GM12878 (cell line): ENCODE results near the gene BPIFB3. TPM values are rescaled to one million over a fixed set of nuclear protein-coding genes. Genes with fewer than 3 reads are reported as not detected.

ENCODE experiments used
- ATAC-seq: fragments of 200-7000 bp; cut with Tn5 transposase; 3 replicates; pipeline ENCODE4 v1.9.1; 2020; ENCODE audit warnings: mild to moderate bottlenecking, moderate library complexity
- BruUV-seq: library from RNA; stranded (reverse); fragments of 400-500 nt; replicated peaks from 2 replicates; lab custom pipeline; 2021; lab: Mats Ljungman, UMichigan
- CTCF ChIA-PET: fragments of 300-600 bp; sonication (Branson Sonifier 250); formaldehyde crosslinking; extraction: SDS; loops from one replicate; lab custom pipeline; 2021; ENCODE audit warnings: inconsistent platforms; lab: Yijun Ruan, JAX
- POLR2A ChIA-PET: fragments of 350-600 bp; formaldehyde crosslinking; extraction: SDS; loops from one replicate; lab custom pipeline; 2021; ENCODE audit warnings: inconsistent platforms; lab: Charles Lee
- RAD21 ChIA-PET: fragments of 300-600 bp; sonication (Branson Sonifier 250); formaldehyde crosslinking; loops from one replicate; lab custom pipeline; 2023; ENCODE audit warnings: antibody characterized with exemption; ENCODE audit not compliant: unreplicated experiment; lab: Charles Lee
- SMC1A ChIA-PET: fragments of 300-600 bp; sonication (Branson Sonifier 250); formaldehyde crosslinking; loops from one replicate; lab custom pipeline; 2023; ENCODE audit not compliant: unreplicated experiment, uncharacterized antibody; lab: Charles Lee
- DNase-seq: peaks from one replicate; pipeline ENCODE4 v3.0.0-alpha.2; 2011; ENCODE audit warnings: low read depth, low spot score
- FAIRE-seq: peaks from 3 replicates; lab custom pipeline; 2011; peaks lifted over from hg19 to GRCh38; lab: Jason Lieb, UNC
- H2AFZ ChIP-seq: 2 replicates; pipeline ENCODE4 v1.6.0; 2011; ENCODE audit warnings: low read depth, low read length, control low read depth; ENCODE audit not compliant: control insufficient read depth
- H3K27ac ChIP-seq: 2 replicates; pipeline ENCODE4 v1.5.1; 2011; ENCODE audit warnings: control low read depth; ENCODE audit not compliant: control insufficient read depth, insufficient read depth
- H3K27me3 ChIP-seq, 2 experiments: replicated peaks in 1 of 2; 2 replicates each; pipeline versions ENCODE4 v1.6.0 to v1.6.1; 2011; ENCODE audit warnings: low read length in 1 of 2; ENCODE audit not compliant: control insufficient read depth in 2 of 2, insufficient read depth in 2 of 2
- H3K36me3 ChIP-seq, 2 experiments: 2 replicates each; pipeline ENCODE4 v1.5.1; 2011; ENCODE audit warnings: low read length in 1 of 2; ENCODE audit not compliant: control insufficient read depth in 2 of 2, insufficient read depth in 2 of 2
- H3K4me1 ChIP-seq: 2 replicates; pipeline ENCODE4 v1.6.1; 2011; ENCODE audit warnings: mild to moderate bottlenecking, low read length, moderate library complexity, mixed read lengths; ENCODE audit not compliant: control insufficient read depth, insufficient read depth
- H3K4me2 ChIP-seq: 2 replicates; pipeline ENCODE4 v1.6.0; 2011; ENCODE audit warnings: control low read depth; ENCODE audit not compliant: control insufficient read depth, insufficient read depth
- H3K4me3 ChIP-seq: fragments of 200-600 bp; sonication (generic); 2 replicates; pipeline ENCODE4 v1.5.1; 2016
- H3K79me2 ChIP-seq: 2 replicates; pipeline ENCODE4 v1.6.0; 2011; ENCODE audit warnings: low read length; ENCODE audit not compliant: control insufficient read depth, insufficient read depth
- H3K9ac ChIP-seq: 2 replicates; pipeline ENCODE4 v1.8.0; 2011; ENCODE audit warnings: low read length, control low read depth, mixed read lengths; ENCODE audit not compliant: control insufficient read depth, insufficient read depth
- H3K9me3 ChIP-seq: replicated peaks from 3 replicates; pipeline ENCODE4 v1.5.1; 2011; ENCODE audit warnings: mild to moderate bottlenecking, low read length; ENCODE audit not compliant: control insufficient read depth, insufficient read depth
- H4K20me1 ChIP-seq: 2 replicates; pipeline ENCODE4 v1.6.0; 2011; ENCODE audit not compliant: control insufficient read depth, insufficient read depth
- BRCA1 ChIP-seq: IDR thresholded peaks from 2 replicates; pipeline ENCODE4 v1.6.1; 2011; ENCODE audit warnings: low read depth, low read length, improper control_type of control experiment
- CBX3 ChIP-seq: fragments of 200-600 bp; sonication (generic); IDR thresholded peaks from 2 replicates; pipeline ENCODE4 v1.6.1; 2016; ENCODE audit warnings: low read depth, borderline replicate concordance
- CHD1 ChIP-seq: IDR thresholded peaks from 2 replicates; pipeline ENCODE4 v1.6.1; 2012; ENCODE audit warnings: low read depth, low read length, improper control_type of control experiment
- IRF3 ChIP-seq: fragments of 450-650 bp; IDR thresholded peaks from 2 replicates; pipeline ENCODE4 v1.6.1; 2014; ENCODE audit warnings: mild to moderate bottlenecking
- SREBF1 ChIP-seq: IDR thresholded peaks from 2 replicates; pipeline ENCODE4 v1.6.1; 2012; ENCODE audit warnings: mild to moderate bottlenecking, low read length
- SREBF2 ChIP-seq: IDR thresholded peaks from 2 replicates; pipeline ENCODE4 v1.6.1; 2012; ENCODE audit warnings: mild to moderate bottlenecking, low read length
- SUZ12 ChIP-seq: fragments of 200-600 bp; sonication (generic); IDR thresholded peaks from one replicate; pipeline ENCODE4 v1.6.1; 2018; ENCODE audit warnings: antibody characterized with exemption, mild to moderate bottlenecking; ENCODE audit not compliant: unreplicated experiment
- TCF3 ChIP-seq: IDR thresholded peaks from 2 replicates; pipeline ENCODE4 v1.6.1; 2012; ENCODE audit warnings: low read depth, mild to moderate bottlenecking, low read length, borderline replicate concordance; ENCODE audit not compliant: insufficient read depth
- WGBS: methylation state at CpG from one replicate; pipeline ENCODE4 v1.1.6; 2016; ENCODE audit warnings: low lambda C conversion rate; ENCODE audit not compliant: insufficient replicate concordance, insufficient coverage; ENCODE audit errors: missing lambda C conversion rate; 5-methylcytosine and 5-hydroxymethylcytosine counted together
- in situ Hi-C: fragments of 300-500 bp; cut with MboI; formaldehyde crosslinking; loops from 9 replicates; pipeline ENCODE4 v1.14.3; 2018; ENCODE audit warnings: mixed read lengths
- intact Hi-C: fragments of 100-400 bp; cut with micrococcal nuclease; formaldehyde crosslinking; loops from one replicate; pipeline ENCODE4 v1.14.2; 2022; ENCODE audit not compliant: unreplicated experiment
- polyA plus RNA-seq, 11 experiments: library from polyadenylated mRNA; depleted of rRNA in 4 of 11; unstranded in 6 of 11; stranded (reverse) in 5 of 11; fragments of >200 nt; fragmentation: Nextera tagmentation in 4 of 11; fragmentation: Illumina TruSeq in 1 of 11; extraction: Ambion mirVana in 4 of 11; extraction: Trizol in 1 of 11; gene quantifications; 1 replicate in 1 of 11; 2 replicates in 10 of 11; pipeline versions ENCODE4 v1.2.1 to v1.2.3, GENCODE V29; 2011 to 2016; ENCODE audit warnings: inconsistent platforms in 2 of 11, missing spikeins in 2 of 11, low read depth in 1 of 11
- total RNA-seq, 4 experiments: library from RNA; depleted of rRNA in 3 of 4; stranded (reverse); fragments of >200 nt in 3 of 4; fragmentation: Illumina TruSeq in 1 of 4; extraction: Trizol in 1 of 4; gene quantifications; 2 replicates each; pipeline versions ENCODE4 v1.2.1 to v1.2.3, GENCODE V29; 2013 to 2021
- TF ChIP-seq, protein P1 (sequence below): IDR thresholded peaks from 2 replicates; pipeline ENCODE4 v1.6.1; 2012; ENCODE audit warnings: low read depth, low read length, improper control_type of control experiment
- TF ChIP-seq, protein P2 (sequence below): fragments of 450-650 bp; formaldehyde crosslinking; IDR thresholded peaks from 2 replicates; pipeline ENCODE4 v1.4.0; 2020; ENCODE audit warnings: mild to moderate bottlenecking, moderate library complexity
- TF ChIP-seq, protein P3 (sequence below): fragments of 450-650 bp; IDR thresholded peaks from 2 replicates; pipeline ENCODE4 v1.6.1; 2018; ENCODE audit warnings: borderline replicate concordance, mild to moderate bottlenecking; ENCODE audit not compliant: partially characterized antibody
- TF ChIP-seq, protein P4 (sequence below): IDR thresholded peaks from 2 replicates; pipeline ENCODE4 v1.6.1; 2012; ENCODE audit warnings: mild to moderate bottlenecking, low read depth, low read length

BPIFB3 gene
- total and polyA plus RNA-seq, 10 of the 15 experiments (the other 5 are each of a cell fraction or from before 2014, with no cell fraction given): not detected

DNA sequence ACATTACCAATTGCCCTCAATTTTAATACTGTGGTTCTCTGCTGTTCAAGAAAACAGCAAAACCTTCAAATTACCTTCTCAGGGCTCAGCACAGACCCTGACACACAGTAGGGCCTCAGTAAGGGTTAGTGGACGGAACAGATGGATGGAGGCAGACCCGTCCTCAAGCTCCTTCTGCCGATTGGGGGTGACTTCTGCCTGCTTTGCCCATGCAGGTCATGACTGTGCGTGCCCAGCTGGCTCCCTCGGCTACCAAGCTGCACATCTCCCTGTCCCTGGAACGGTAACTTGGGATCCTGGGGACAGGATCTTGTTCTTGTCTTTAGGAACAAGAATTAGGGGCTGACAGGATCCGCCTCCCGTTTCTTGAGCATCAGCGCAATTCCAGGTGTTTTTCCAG lies 16.0 kb downstream of the BPIFB3 start:
- CTCF ChIA-PET: no interaction called here
- FAIRE-seq: no peak
- TF ChIP-seq SREBF1 (no peak), SREBF2 (no peak), TCF3 (no peak), CHD1 (no peak), IRF3 (no peak), CBX3 (no peak), SUZ12 (no peak), BRCA1 (no peak)
- TF ChIP-seq, protein P1, sequence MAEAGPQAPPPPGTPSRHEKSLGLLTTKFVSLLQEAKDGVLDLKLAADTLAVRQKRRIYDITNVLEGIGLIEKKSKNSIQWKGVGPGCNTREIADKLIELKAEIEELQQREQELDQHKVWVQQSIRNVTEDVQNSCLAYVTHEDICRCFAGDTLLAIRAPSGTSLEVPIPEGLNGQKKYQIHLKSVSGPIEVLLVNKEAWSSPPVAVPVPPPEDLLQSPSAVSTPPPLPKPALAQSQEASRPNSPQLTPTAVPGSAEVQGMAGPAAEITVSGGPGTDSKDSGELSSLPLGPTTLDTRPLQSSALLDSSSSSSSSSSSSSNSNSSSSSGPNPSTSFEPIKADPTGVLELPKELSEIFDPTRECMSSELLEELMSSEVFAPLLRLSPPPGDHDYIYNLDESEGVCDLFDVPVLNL: no peak
- TF ChIP-seq, protein P2, sequence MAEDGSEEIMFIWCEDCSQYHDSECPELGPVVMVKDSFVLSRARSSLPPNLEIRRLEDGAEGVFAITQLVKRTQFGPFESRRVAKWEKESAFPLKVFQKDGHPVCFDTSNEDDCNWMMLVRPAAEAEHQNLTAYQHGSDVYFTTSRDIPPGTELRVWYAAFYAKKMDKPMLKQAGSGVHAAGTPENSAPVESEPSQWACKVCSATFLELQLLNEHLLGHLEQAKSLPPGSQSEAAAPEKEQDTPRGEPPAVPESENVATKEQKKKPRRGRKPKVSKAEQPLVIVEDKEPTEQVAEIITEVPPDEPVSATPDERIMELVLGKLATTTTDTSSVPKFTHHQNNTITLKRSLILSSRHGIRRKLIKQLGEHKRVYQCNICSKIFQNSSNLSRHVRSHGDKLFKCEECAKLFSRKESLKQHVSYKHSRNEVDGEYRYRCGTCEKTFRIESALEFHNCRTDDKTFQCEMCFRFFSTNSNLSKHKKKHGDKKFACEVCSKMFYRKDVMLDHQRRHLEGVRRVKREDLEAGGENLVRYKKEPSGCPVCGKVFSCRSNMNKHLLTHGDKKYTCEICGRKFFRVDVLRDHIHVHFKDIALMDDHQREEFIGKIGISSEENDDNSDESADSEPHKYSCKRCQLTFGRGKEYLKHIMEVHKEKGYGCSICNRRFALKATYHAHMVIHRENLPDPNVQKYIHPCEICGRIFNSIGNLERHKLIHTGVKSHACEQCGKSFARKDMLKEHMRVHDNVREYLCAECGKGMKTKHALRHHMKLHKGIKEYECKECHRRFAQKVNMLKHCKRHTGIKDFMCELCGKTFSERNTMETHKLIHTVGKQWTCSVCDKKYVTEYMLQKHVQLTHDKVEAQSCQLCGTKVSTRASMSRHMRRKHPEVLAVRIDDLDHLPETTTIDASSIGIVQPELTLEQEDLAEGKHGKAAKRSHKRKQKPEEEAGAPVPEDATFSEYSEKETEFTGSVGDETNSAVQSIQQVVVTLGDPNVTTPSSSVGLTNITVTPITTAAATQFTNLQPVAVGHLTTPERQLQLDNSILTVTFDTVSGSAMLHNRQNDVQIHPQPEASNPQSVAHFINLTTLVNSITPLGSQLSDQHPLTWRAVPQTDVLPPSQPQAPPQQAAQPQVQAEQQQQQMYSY: no peak
- TF ChIP-seq, protein P3, sequence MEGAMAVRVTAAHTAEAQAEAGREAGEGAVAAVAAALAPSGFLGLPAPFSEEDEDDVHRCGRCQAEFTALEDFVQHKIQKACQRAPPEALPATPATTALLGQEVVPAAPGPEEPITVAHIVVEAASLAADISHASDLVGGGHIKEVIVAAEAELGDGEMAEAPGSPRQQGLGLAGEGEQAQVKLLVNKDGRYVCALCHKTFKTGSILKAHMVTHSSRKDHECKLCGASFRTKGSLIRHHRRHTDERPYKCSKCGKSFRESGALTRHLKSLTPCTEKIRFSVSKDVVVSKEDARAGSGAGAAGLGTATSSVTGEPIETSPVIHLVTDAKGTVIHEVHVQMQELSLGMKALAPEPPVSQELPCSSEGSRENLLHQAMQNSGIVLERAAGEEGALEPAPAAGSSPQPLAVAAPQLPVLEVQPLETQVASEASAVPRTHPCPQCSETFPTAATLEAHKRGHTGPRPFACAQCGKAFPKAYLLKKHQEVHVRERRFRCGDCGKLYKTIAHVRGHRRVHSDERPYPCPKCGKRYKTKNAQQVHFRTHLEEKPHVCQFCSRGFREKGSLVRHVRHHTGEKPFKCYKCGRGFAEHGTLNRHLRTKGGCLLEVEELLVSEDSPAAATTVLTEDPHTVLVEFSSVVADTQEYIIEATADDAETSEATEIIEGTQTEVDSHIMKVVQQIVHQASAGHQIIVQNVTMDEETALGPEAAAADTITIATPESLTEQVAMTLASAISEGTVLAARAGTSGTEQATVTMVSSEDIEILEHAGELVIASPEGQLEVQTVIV: no peak
- TF ChIP-seq, protein P4, sequence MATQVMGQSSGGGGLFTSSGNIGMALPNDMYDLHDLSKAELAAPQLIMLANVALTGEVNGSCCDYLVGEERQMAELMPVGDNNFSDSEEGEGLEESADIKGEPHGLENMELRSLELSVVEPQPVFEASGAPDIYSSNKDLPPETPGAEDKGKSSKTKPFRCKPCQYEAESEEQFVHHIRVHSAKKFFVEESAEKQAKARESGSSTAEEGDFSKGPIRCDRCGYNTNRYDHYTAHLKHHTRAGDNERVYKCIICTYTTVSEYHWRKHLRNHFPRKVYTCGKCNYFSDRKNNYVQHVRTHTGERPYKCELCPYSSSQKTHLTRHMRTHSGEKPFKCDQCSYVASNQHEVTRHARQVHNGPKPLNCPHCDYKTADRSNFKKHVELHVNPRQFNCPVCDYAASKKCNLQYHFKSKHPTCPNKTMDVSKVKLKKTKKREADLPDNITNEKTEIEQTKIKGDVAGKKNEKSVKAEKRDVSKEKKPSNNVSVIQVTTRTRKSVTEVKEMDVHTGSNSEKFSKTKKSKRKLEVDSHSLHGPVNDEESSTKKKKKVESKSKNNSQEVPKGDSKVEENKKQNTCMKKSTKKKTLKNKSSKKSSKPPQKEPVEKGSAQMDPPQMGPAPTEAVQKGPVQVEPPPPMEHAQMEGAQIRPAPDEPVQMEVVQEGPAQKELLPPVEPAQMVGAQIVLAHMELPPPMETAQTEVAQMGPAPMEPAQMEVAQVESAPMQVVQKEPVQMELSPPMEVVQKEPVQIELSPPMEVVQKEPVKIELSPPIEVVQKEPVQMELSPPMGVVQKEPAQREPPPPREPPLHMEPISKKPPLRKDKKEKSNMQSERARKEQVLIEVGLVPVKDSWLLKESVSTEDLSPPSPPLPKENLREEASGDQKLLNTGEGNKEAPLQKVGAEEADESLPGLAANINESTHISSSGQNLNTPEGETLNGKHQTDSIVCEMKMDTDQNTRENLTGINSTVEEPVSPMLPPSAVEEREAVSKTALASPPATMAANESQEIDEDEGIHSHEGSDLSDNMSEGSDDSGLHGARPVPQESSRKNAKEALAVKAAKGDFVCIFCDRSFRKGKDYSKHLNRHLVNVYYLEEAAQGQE: no peak

More for the DNA sequence above, 16.0 kb downstream of the BPIFB3 start:
- in situ Hi-C loops: no loop called here
- H3K4me3 ChIP-seq: no peak overlapping the region
- no peak overlapping the region for H3K27ac ChIP-seq
- H3K36me3 ChIP-seq: no peaks in the 10 kb centered on the region
- ATAC-seq (no peak), DNase-seq (no peak)
- no peak overlapping the region for H3K9ac ChIP-seq
- H4K20me1 ChIP-seq: no peaks in the 10 kb centered on the region
- H2AFZ ChIP-seq: no peak overlapping the region
- intact Hi-C loops: no loop called here
- BruUV-seq: no TSS peak
- no peaks in the 10 kb centered on the region for H3K79me2 ChIP-seq
- H3K4me1 ChIP-seq: no peaks in the 10 kb centered on the region
- no peaks in the 10 kb centered on the region; a peak in 1 of 4 replicates for H3K27me3 ChIP-seq
- POLR2A ChIA-PET: no interaction called here
- RAD21 ChIA-PET: interaction anchor here (0.6 kb wide), 1 partner anchor 125 kb away, joined by 3 read pairs; no protein-coding TSS in a partner anchor
- no peaks in the 10 kb centered on the region for H3K9me3 ChIP-seq
- no peak overlapping the region for H3K4me2 ChIP-seq
- 33% methylated on average over 9 of the region's 9 CpGs for WGBS
- SMC1A ChIA-PET: no interaction called here
